Stimulated activated CD4-positive, alpha-beta T cell treated with anti-CD3 and anti-CD28 coated beads, Interleukin-4, amount 100 ng/mL, for 1 hour (primary cell): ENCODE measurements around the gene LAMB4.

ENCODE experiments used
- DNase-seq: peaks from one replicate; pipeline ENCODE4 v3.0.0-alpha.2; 2020

LAMB4 gene

GRCh38 chr7:108078211-108078673 is 51.9 kb downstream of the LAMB4 start:
- DNase-seq: no peak

- no peak for DNase-seq
These were observed 52.5 kb downstream of the LAMB4 start for GRCh38 chr7:108077709-108078108.

- DNase-seq: no peak
These were observed 54.0 kb downstream of the LAMB4 start for GRCh38 chr7:108076156-108076555.

- no peak for DNase-seq
These were observed 56.7 kb downstream of the LAMB4 start for GRCh38 chr7:108073305-108074070.

GRCh38 chr7:108072739-108073138 is 57.4 kb downstream of the LAMB4 start:
- DNase-seq: no peak

GRCh38 chr7:108072116-108072515 is 58.0 kb downstream of the LAMB4 start:
- no peak for DNase-seq

GRCh38 chr7:108071551-108071950 is 58.6 kb downstream of the LAMB4 start:
- no peak for DNase-seq

GRCh38 chr7:108069646-108070045 is 60.5 kb downstream of the LAMB4 start:
- no peak for DNase-seq

- no peak for DNase-seq
These were observed 62.3 kb downstream of the LAMB4 start for GRCh38 chr7:108067844-108068243.

- no peak for DNase-seq
These were observed 63.7 kb downstream of the LAMB4 start for GRCh38 chr7:108066486-108066885.

- DNase-seq: no peak
These were observed 66.6 kb downstream of the LAMB4 start for GRCh38 chr7:108063520-108063933.

GRCh38 chr7:108062250-108063014 is 67.7 kb downstream of the LAMB4 start:
- DNase-seq: no peak

GRCh38 chr7:108059526-108059925 is 70.6 kb downstream of the LAMB4 start:
- DNase-seq: no peak

- DNase-seq: no peak
These were observed 72.1 kb downstream of the LAMB4 start for GRCh38 chr7:108057951-108058481.

- DNase-seq: no peak
These were observed 74.5 kb downstream of the LAMB4 start for GRCh38 chr7:108055611-108056021.

GRCh38 chr7:108054537-108054936 is 75.6 kb downstream of the LAMB4 start:
- no peak for DNase-seq

GRCh38 chr7:108053250-108053649 is 76.9 kb downstream of the LAMB4 start:
- no peak for DNase-seq

- DNase-seq: no peak
These were observed 78.7 kb downstream of the LAMB4 start for GRCh38 chr7:108051454-108051853.

GRCh38 chr7:108049962-108050361 is 80.2 kb downstream of the LAMB4 start:
- no peak for DNase-seq

GRCh38 chr7:108048422-108048821 is 81.7 kb downstream of the LAMB4 start:
- no peak for DNase-seq

- DNase-seq: no peak
These were observed 83.1 kb downstream of the LAMB4 start for GRCh38 chr7:108046952-108047506.

GRCh38 chr7:108045669-108046068 is 84.5 kb downstream of the LAMB4 start:
- no peak for DNase-seq

- no peak for DNase-seq
These were observed 85.0 kb downstream of the LAMB4 start for GRCh38 chr7:108045154-108045553.

GRCh38 chr7:108044345-108044744 is 85.8 kb downstream of the LAMB4 start:
- DNase-seq: no peak
